Measurements from ENCODE around the gene INTS14.

INTS14 gene

GRCh38 chr15:65610871-65611718, at the start of gene INTS14:
TSS of gene INTS14 (minus strand) at chr15:65611131. CDS start at chr15:65607380, 3,751 bp downstream.
- peak; percentile 86 for DNase-seq

GRCh38 chr15:65659502-65660052, 48.6 kb upstream of the INTS14 start:
- DNase-seq, result no peak

GRCh38 chr15:65655457-65655856, 44.5 kb upstream of the INTS14 start:
- DNase-seq, result no peak

- DNase-seq, result no peak
Measured at GRCh38 chr15:65655026-65655425, 44.1 kb upstream of the INTS14 start.

GRCh38 chr15:65653801-65654521, 43.0 kb upstream of the INTS14 start:
- no peak for DNase-seq

GRCh38 chr15:65653341-65653740, 42.4 kb upstream of the INTS14 start:
- no peak for DNase-seq

GRCh38 chr15:65651831-65652749, 41.2 kb upstream of the INTS14 start:
- DNase-seq, result peak; percentile 30

- no peak for DNase-seq
Measured at GRCh38 chr15:65651042-65651322, 40.1 kb upstream of the INTS14 start.

GRCh38 chr15:65650312-65651041, 39.5 kb upstream of the INTS14 start:
- no peak for DNase-seq

- no peak for DNase-seq
Measured at GRCh38 chr15:65646486-65646885, 35.6 kb upstream of the INTS14 start.

GRCh38 chr15:65645392-65645791, 34.5 kb upstream of the INTS14 start:
- DNase-seq, result peak; percentile 42

- no peak for DNase-seq
Measured at GRCh38 chr15:65644282-65644681, 33.4 kb upstream of the INTS14 start.

GRCh38 chr15:65642594-65642993, 31.7 kb upstream of the INTS14 start:
- no peak for DNase-seq

- no peak for DNase-seq
Measured at GRCh38 chr15:65641768-65642475, 31.0 kb upstream of the INTS14 start.

- no peak for DNase-seq
Measured at GRCh38 chr15:65639509-65639908, 28.6 kb upstream of the INTS14 start.

- DNase-seq, result peak; percentile 33
Measured at GRCh38 chr15:65638681-65639089, 27.8 kb upstream of the INTS14 start.

- no peak for DNase-seq
Measured at GRCh38 chr15:65638109-65638508, 27.2 kb upstream of the INTS14 start.

- no peak for DNase-seq
Measured at GRCh38 chr15:65634356-65634755, 23.4 kb upstream of the INTS14 start.

GRCh38 chr15:65633752-65634151, 22.8 kb upstream of the INTS14 start:
- no peak for DNase-seq

GRCh38 chr15:65632780-65633375, 21.9 kb upstream of the INTS14 start:
- no peak for DNase-seq

- no peak for DNase-seq
Measured at GRCh38 chr15:65631503-65631902, 20.6 kb upstream of the INTS14 start.
